HepG2 (cell line): ENCODE data around the gene LZTR1. TPM values are rescaled to one million over a fixed set of nuclear protein-coding genes. Genes with fewer than 3 reads are reported as not detected.

ENCODE experiments used
- CEBPG ChIP-seq: IDR thresholded peaks from 2 replicates; pipeline ENCODE4 v1.6.1; 2016
- ETV6 ChIP-seq: sonication (generic); formaldehyde crosslinking; conservative IDR thresholded peaks from 2 replicates; pipeline ENCODE4 v1.4.0; 2020; ENCODE audit warnings: missing genetic modification reagents
- FOXA1 ChIP-seq, 2 experiments: fragments of 450-650 bp in 1 of 2; sonication (generic) in 1 of 2; formaldehyde crosslinking in 1 of 2; IDR thresholded peaks; 2 replicates each; pipeline versions ENCODE4 v1.4.0 to v1.6.1; 2016 to 2020; ENCODE audit warnings: missing genetic modification reagents in 1 of 2
- HDAC6 ChIP-seq: fragments of 200-600 bp; sonication (generic); IDR thresholded peaks from 2 replicates; pipeline ENCODE4 v1.7.0; 2017; ENCODE audit warnings: mild to moderate bottlenecking, antibody characterized with exemption, low read length, low read depth
- KAT7 ChIP-seq: IDR thresholded peaks from 2 replicates; pipeline ENCODE4 v1.6.1; 2018; ENCODE audit warnings: borderline replicate concordance, missing compliant biosample characterization
- KDM2A ChIP-seq: sonication (generic); formaldehyde crosslinking; IDR thresholded peaks from 2 replicates; pipeline ENCODE4 v1.4.0; 2020; ENCODE audit warnings: low read depth, missing genetic modification reagents, borderline replicate concordance
- LRRFIP1 ChIP-seq: sonication (generic); formaldehyde crosslinking; conservative IDR thresholded peaks from 2 replicates; pipeline ENCODE4 v1.4.0; 2020; ENCODE audit warnings: missing genetic modification reagents
- NFIC ChIP-seq: IDR thresholded peaks from 2 replicates; pipeline ENCODE4 v1.6.1; 2012; ENCODE audit warnings: mild to moderate bottlenecking, low read length, inconsistent platforms
- NFKBIZ ChIP-seq: IDR thresholded peaks from 2 replicates; pipeline ENCODE4 v1.6.1; 2018; ENCODE audit warnings: missing genetic modification reagents, missing compliant biosample characterization
- NFYC ChIP-seq: IDR thresholded peaks from 2 replicates; pipeline ENCODE4 v1.6.1; 2016; ENCODE audit warnings: missing genetic modification reagents, missing compliant biosample characterization
- NR1H2 ChIP-seq: sonication (generic); formaldehyde crosslinking; IDR thresholded peaks from 2 replicates; pipeline ENCODE4 v1.8.1; 2022; ENCODE audit warnings: low read depth, missing genetic modification reagents, borderline replicate concordance
- PTBP1 ChIP-seq: fragments of 200-400 bp; formaldehyde crosslinking; IDR thresholded peaks from 2 replicates; pipeline ENCODE4 v1.6.1; 2018; ENCODE audit warnings: low read length, low read depth; ENCODE audit not compliant: poor library complexity, severe bottlenecking
- SAFB2 ChIP-seq: sonication (generic); formaldehyde crosslinking; IDR thresholded peaks from 2 replicates; pipeline ENCODE4 v1.5.1; 2020; ENCODE audit warnings: missing genetic modification reagents, low read depth, mild to moderate bottlenecking, borderline replicate concordance
- SRY ChIP-seq: sonication (generic); formaldehyde crosslinking; IDR thresholded peaks from 2 replicates; pipeline ENCODE4 v1.8.0; 2022; ENCODE audit warnings: mild to moderate bottlenecking, missing genetic modification reagents
- TERF1 ChIP-seq: sonication (generic); formaldehyde crosslinking; IDR thresholded peaks from 2 replicates; pipeline ENCODE4 v1.8.0; 2022; ENCODE audit warnings: mild to moderate bottlenecking, missing genetic modification reagents, moderate library complexity
- TFAP4 ChIP-seq: sonication (generic); IDR thresholded peaks from 2 replicates; pipeline ENCODE4 v1.6.1; 2016; ENCODE audit warnings: low read depth, borderline replicate concordance
- TRAFD1 ChIP-seq: sonication (generic); formaldehyde crosslinking; IDR thresholded peaks from 2 replicates; pipeline ENCODE4 v1.5.1; 2020; ENCODE audit warnings: missing genetic modification reagents, mild to moderate bottlenecking, borderline replicate concordance
- ZFY ChIP-seq: sonication (generic); formaldehyde crosslinking; IDR thresholded peaks from 2 replicates; pipeline ENCODE4 v1.4.0; 2020; ENCODE audit warnings: missing genetic modification reagents
- ZNF33B ChIP-seq: sonication (generic); formaldehyde crosslinking; IDR thresholded peaks from 2 replicates; pipeline ENCODE4 v1.5.1; 2020; ENCODE audit warnings: mild to moderate bottlenecking, missing genetic modification reagents
- ZNF576 ChIP-seq: sonication (generic); formaldehyde crosslinking; IDR thresholded peaks from 2 replicates; pipeline ENCODE4 v1.4.0; 2020; ENCODE audit warnings: mild to moderate bottlenecking, missing genetic modification reagents
- ZNF644 ChIP-seq: IDR thresholded peaks from 2 replicates; pipeline ENCODE4 v1.6.1; 2016; ENCODE audit warnings: low read depth
- ZNF777 ChIP-seq: sonication (generic); formaldehyde crosslinking; IDR thresholded peaks from 2 replicates; pipeline ENCODE4 v1.4.0; 2020; ENCODE audit warnings: missing genetic modification reagents
- ZNF788 ChIP-seq: sonication (generic); formaldehyde crosslinking; IDR thresholded peaks from 2 replicates; pipeline ENCODE4 v1.5.0; 2020; ENCODE audit warnings: mild to moderate bottlenecking, missing genetic modification reagents, borderline replicate concordance
- ZNF816 ChIP-seq: sonication (generic); formaldehyde crosslinking; IDR thresholded peaks from 2 replicates; pipeline ENCODE4 v1.8.0; 2022; ENCODE audit warnings: missing genetic modification reagents, mild to moderate bottlenecking, borderline replicate concordance
- polyA plus RNA-seq, 8 experiments: library from polyadenylated mRNA; depleted of rRNA in 3 of 8; stranded (reverse) in 7 of 8; unstranded in 1 of 8; fragments of >200 nt; fragmentation: Illumina TruSeq in 4 of 8; extraction: Trizol in 4 of 8; gene quantifications; 2 replicates each; pipeline versions ENCODE4 v1.2.1 to v1.2.3, GENCODE V29; 2011 to 2016; ENCODE audit warnings: low read depth in 4 of 8, missing spikeins in 1 of 8, mixed read lengths in 1 of 8; ENCODE audit not compliant: insufficient read depth in 1 of 8
- total RNA-seq, 5 experiments: library from RNA; depleted of rRNA; stranded (reverse); fragments of >200 nt; fragmentation: Illumina TruSeq; extraction: Trizol; gene quantifications; 2 replicates each; pipeline ENCODE4 v1.2.3, GENCODE V29; 2016; ENCODE audit warnings: low read depth in 1 of 5

LZTR1 gene
- total and polyA plus RNA-seq, 2 of the 13 experiments (the other 11 are each of a cell fraction or from before 2014, with no cell fraction given): 21.8 to 22.4 TPM

DNA sequence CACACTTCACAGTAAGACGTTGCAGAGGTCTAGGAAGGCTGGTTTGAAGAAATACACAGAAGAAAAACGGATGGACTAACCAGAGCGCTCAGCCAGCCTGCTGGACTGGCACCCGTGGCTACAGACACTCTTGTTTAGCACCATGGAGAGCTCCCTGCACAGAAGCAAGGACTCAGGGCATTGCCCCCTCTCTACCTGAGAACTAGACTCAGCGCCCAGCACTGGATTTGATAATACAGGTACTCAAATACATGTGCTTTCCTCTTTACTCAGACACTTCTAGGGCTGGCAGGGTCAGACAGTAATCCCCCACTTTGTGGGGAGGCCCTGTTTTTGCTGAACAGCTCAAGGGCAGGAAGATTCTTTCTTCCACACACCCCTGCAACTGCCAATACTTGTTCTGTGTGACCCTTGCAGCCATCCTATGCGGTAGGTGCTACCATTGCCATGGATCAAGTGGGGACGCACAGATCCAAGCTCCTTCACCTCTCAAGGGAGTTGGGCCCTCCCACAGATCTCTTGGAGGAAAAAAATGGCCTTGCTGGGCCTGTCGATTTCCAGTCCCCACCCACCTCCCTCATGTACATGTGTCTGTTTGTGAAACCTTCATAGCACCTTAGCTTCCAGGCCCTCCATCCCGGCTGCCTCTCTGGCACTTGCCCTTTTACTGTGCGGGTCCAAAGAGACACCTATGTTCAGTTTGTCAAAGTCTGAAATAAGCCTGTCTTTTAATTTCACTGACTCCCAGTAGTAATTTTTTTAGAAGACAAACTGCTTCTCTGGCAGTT lies 27.7 kb downstream of the LZTR1 start (continued):
- TF ChIP-seq LRRFIP1 (CRISPR knock-in tag) (peak; percentile 89), NR1H2 (CRISPR knock-in tag) (no peak), NFYC (CRISPR knock-in tag) (no peak; the same call in 1 of the 2 replicates), SAFB2 (CRISPR knock-in tag) (no peak), NFIC (no peak), ZFY (CRISPR knock-in tag) (peak; percentile 35; the same call in 1 of the 2 replicates), TRAFD1 (CRISPR knock-in tag) (no peak), ETV6 (CRISPR knock-in tag) (no peak), TERF1 (no peak), CEBPG (peak; percentile 39; the same call in 1 of the 2 replicates), KDM2A (CRISPR knock-in tag) (peak; percentile 60; the same call in 1 of the 2 replicates), KAT7 (CRISPR knock-in tag) (no peak), NFKBIZ (CRISPR knock-in tag) (peak; percentile 76; the same call in 1 of the 2 replicates), HDAC6 (no peak), TFAP4 (no peak), PTBP1 (no peak), FOXA1 (IDR thresholded peaks at IDR 0.05) (no peak), FOXA1 (CRISPR knock-in tag; IDR thresholded peaks at IDR 0.05) (no peak), ZNF788 (CRISPR knock-in tag) (no peak; the same call in 1 of the 2 replicates), ZNF644 (peak; percentile 36; the same call in 1 of the 2 replicates), ZNF816 (no peak), ZNF33B (no peak), SRY (CRISPR knock-in tag) (peak; percentile 54; the same call in 1 of the 2 replicates), ZNF576 (no peak), ZNF777 (0 out of 2 replicates have a peak, but pooled peaks have one; percentile 27)
